Measurements from ENCODE around the gene APLP1. TPM values are rescaled to one million over a fixed set of nuclear protein-coding genes. Genes with fewer than 3 reads are reported as not detected.

The APLP1 gene
- total RNA-seq, 1 experiment from 2014 or later: 12.6 TPM

DNA sequence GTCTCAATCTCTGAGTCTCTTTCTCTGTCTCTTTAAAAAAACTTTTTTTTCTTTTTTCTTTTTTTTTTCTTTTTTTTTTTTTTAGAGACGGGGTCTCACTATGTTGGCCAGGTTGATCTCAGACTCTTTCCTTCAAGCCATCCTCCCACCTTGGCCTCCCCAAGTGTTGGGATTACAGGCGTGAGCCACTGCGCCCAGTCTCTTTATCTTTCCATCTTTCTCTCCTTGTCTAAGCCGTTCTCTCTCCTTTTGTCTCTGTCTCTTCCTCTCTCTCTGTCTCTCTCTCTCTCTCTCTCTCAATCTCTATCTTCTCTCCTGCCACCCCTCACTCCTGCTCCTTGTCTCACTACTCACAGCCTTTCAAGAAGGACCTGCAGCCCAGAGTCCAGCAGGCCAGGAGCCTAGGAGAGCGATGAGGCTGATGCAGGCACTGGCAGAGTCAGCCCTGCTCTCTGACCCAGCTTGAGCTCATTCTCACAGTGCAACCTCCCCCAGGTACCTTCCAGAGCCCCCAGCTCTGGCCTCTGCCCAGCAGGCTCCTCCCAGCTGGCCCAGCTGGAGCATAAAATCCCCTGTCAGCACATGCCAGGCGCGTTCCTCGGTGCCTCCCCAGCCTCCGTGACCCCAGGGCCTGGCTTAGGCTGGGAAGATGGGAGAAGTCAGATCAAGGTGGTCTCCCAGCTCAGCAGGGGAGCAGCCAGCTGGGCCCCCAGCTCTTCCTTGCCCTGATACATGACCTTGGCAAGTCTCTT is 16.2 kb upstream of the APLP1 start, which contains the start of gene NPHS1:
Gene NPHS1 (minus strand): TSS at position 476 of the 752 bp plus-strand sequence. CDS start 667 bp downstream, outside the sequence.
- no peak for DNase-seq (ENCODE audit: low spot score)

DNA sequence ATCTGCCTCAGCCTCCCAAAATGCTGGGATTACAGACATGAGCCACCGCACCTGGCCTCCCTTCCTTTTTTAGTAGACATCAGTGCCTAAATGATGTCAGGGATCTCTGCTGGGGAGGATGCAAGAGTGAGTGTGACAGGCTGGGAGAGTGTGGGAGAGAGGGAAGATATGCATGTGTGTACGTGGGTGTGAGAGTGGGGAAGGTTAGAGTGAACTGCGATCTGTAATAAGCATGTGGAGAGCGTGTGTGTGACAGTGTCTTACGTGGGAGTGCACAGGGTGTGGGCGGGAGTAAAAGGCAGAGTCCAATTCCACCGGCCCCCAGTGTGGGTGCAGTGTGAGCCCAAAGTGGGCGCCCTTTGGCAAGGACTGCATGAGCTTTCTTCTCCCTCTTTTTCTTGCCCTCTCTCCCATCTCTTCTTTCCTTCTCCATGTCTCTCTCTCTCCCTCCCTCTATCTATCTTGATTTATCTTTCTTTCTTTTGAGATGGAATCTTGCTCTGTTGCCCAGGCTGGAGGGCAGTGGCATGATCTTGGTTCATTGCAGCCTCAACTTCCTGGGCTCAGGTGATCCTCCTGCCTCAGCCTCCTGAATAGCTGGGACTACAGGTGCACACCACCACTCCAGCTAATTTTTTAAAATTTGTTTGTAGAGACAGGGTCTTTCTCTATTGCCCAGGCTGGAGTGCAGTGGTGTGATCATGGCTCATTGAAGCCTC is 15.2 kb upstream of the APLP1 start:
- no peak for DNase-seq (ENCODE audit: low spot score)

DNA sequence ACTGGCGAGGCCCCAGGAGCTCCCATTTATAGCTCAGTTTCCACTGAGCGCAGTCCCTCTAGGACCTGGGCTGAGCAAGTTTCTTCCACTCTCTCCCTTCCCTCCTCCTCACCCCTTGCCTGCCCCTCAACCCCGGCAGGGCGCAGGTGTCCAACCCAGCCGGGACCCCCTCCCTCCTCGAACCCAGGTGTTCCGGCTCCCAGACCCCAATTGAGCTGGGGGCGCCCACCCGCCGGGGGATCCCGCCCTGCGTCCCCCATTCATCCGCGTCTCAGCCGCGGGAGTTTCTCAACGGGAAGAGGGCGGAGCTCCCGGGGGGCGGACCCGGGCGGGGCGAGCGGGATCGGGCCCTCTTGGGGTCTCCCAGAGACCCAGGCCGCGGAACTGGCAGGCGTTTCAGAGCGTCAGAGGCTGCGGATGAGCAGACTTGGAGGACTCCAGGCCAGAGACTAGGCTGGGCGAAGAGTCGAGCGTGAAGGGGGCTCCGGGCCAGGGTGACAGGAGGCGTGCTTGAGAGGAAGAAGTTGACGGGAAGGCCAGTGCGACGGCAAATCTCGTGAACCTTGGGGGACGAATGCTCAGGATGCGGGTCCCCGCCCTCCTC is 11.7 kb upstream of the APLP1 start, which contains the start of gene KIRREL2:
Gene KIRREL2 (plus strand): TSS at position 366 of the 604 bp plus-strand sequence. CDS start 209 bp downstream, at position 575.
- no peak for DNase-seq (ENCODE audit: low spot score)

DNA sequence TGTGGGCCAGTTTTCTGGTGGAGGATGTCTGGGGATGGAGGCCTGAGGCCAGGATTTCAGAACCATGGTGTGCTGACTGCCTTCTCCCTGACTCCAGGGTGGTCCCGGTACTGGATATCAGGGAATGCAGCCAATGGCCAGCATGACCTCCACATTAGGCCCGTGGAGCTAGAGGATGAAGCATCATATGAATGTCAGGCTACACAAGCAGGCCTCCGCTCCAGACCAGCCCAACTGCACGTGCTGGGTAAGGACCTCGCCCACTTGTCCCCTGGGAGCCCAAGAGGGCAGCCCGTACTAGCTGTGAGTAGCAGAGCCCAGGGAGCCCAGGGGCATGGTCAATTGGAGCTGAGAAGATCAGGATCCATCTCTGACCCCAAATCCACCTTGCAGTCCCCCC is 10.1 kb upstream of the APLP1 start:
- DNase-seq (ENCODE audit: low spot score): no peak

DNA sequence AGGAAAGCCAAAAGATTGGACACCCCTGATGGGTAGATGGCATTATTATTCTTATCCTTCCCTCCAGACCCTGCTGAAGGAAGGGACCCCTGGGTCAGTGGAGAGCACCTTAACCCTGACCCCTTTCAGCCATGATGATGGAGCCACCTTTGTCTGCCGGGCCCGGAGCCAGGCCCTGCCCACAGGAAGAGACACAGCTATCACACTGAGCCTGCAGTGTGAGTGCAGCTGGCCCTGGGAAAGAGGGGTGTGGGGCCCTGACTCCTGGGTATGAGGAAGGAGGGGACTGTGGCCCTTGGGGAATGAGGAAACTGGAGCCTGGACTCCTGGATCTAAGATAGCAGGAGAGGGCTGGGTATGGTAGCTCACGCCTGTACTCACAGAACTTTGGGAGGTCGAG is 9.0 kb upstream of the APLP1 start:
- DNase-seq (ENCODE audit: low spot score): no peak

DNA sequence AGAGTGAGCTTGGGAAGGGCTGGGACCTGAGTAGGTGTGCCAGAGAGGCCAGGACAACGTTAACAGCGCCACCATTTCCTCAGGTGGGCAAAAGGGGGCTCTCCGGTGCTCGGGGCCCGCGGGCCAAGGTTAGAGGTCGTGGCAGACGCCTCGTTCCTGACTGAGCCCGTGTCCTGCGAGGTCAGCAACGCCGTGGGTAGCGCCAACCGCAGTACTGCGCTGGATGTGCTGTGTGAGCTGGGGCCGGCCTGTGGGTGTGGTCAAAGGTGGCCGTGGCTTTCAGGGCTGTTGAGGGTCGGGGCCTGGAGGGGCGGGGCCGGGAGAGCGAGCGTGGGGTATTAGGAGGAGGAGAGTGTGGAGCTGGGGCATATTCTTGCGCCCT is 7.9 kb upstream of the APLP1 start:
- no peak for DNase-seq (ENCODE audit: low spot score)

DNA sequence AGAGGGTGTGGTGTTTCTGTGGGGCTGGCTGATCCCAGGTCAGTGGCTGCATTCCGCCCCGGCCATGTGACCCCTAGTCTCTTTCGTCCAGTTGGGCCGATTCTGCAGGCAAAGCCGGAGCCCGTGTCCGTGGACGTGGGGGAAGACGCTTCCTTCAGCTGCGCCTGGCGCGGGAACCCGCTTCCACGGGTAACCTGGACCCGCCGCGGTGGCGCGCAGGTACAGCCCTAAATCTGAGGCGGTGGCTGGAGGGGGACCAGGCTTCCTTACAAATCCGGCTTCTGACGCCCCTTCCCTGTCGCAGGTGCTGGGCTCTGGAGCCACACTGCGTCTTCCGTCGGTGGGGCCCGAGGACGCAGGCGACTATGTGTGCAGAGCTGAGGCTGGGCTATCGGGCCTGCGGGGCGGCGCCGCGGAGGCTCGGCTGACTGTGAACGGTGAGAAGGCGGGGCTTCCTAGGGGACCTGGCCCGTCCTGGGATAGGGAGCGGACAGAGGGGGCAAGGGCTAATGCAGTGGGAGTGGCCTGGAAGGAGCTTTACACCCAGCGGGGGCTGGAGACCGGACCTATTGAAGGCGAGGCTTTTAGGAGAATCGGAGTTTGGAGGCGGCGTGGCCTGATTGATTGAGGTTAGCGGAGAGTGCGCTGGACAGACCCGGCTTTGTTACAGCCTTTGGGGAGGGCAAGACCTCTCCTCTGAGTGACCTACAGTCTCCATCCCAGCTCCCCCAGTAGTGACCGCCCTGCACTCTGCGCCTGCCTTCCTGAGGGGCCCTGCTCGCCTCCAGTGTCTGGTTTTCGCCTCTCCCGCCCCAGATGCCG is 7.3 kb upstream of the APLP1 start:
- DNase-seq (ENCODE audit: low spot score): no peak

DNA sequence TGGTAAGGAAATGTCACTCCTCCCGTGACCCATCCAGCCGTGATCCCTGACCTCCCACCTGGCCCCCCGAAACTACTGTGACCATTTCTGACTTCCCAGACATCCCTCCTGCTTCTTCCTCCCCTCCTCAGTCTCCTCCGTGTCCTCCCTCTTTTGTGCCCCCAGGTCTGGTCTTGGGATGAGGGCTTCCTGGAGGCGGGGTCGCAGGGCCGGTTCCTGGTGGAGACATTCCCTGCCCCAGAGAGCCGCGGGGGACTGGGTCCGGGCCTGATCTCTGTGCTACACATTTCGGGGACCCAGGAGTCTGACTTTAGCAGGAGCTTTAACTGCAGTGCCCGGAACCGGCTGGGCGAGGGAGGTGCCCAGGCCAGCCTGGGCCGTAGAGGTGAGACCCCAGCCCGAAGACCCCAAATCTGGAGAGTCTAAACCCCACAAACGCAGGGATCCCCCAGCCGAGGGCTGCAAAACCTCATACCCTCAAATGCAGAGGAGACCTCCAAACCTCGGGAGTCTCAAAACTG is 6.7 kb upstream of the APLP1 start:
- DNase-seq (ENCODE audit: low spot score): no peak

DNA sequence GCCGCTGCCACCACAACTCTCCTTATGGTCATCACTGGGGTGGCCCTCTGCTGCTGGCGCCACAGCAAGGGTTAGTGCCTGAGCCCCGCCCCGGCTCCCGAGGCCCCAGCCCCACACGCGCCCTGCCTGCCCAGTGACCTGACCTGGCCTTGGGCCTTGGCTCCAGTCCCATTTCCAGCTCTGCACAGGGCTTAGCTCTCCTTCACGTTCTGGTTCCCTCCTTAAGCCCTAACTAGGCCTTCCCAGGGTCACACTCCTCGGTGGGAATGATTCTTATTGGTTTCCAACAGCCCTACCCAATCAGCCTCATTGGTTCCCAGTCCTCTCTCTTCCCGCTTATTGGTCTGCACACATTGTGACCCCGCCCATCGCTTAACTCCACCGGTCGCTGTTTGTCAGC is 5.8 kb upstream of the APLP1 start:
- no peak for DNase-seq (ENCODE audit: low spot score)

DNA sequence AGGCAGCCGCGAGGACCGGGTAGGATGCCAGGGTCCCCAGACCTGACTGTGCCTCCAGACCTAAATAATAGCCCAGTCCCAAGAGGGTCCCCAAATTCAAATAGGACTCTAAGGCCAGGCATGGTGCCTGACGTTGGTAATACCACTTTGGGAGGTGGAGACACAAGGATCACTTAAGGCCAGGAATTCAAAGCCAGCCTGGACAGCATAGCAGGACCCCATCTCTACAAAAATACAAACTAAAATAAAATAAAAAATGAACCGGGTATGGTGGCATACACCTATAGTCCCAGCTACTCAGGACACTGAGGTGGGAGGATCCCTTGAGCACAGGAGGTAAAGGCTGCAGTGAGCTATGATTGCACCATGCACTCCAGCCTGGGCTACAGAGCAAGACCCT is 5.4 kb upstream of the APLP1 start:
- no peak for DNase-seq (ENCODE audit: low spot score)

DNA sequence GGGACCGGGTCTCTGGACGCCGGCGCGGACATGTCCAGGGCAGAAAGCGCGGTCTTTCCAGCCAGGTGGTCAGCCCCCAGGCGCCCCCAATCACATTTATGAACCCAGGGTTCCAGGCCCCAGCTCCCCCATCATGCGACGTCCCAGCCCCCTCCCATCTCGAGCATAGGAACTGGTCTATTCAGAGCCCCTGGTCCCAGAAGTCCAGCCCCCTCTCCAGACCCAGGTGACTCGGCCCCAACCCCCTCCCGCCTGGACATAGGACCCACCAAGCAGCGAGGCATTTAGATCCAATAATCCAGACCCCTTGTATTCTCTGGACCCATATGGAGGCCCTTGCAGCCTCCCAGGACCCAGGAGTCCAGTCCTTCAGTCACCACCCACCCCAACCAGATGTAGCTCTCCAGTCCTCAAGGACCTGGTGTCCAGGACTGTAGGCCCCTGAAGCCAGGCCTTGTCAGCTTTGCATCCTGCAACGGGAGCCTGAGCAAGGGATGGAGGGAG is 501 bp downstream of the APLP1 start:
- DNase-seq (ENCODE audit: low spot score): peak; percentile 12

DNA sequence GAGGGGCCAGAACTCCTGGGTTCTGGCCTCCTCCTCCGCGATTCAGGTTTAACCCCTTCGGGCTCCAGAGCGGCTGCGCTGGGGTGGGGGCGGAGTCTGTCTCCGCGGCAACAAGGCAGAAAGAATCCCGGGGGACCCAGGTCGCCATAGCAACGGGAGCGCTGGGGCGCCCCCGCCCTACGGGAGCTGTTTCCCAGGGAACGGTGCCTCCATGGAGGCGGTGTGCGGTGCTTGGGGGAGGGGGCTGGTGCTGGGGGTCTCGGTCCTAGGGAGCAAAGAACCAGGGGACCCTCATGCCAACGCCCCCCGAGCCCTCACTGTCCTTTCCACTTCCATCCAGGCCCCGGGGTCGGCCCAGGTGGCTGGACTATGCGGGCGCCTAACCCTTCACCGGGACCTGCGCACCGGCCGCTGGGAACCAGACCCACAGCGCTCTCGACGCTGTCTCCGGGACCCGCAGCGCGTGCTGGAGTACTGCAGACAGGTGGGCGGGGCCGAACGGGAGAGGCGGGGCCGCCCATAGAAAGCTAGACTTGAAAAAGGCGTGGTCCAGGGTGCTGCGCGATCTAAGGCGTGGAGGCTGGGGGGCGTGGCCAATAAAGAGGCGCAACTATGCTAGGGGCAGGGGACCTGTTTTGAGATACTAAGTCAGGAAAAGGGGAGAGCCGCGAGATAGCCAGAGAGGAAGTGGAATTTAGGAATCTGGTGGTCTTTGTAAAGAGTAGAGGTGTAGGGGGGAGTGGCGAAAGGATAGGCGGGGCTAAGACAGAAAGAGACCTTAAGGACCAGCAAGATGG is 1.2 kb downstream of the APLP1 start:
- DNase-seq (ENCODE audit: low spot score): peak; percentile 74

DNA sequence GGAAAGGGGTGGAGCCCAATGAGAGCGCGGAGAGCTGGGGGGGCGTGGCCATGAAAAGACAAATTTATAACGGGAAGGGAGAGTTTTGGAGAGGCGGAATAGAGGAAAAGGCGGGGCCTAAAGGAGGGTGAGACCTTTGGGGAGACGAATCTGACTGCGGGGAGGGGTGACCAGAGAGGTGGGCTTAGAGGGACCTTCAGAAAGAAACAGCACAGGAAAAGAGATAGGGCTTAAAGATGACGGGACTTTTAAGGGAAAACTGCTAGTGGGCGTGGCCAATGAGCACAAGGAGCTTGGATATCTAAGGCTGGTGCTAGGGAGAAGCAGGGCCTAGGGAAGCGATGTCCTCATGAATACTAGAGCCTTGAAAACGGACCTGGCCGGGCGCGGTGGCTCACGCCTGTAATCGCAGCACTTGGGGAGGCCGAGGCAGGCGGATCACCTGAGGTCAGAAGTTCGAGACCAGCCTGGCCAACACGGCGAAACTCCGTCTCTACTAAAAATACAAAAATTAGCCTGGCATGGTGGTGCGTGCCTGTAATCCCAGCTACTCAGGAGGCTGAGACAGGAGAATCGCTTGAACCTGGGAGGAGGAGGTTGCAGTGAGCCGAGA is 1.9 kb downstream of the APLP1 start:
- peak; percentile 34 for DNase-seq (ENCODE audit: low spot score)

DNA sequence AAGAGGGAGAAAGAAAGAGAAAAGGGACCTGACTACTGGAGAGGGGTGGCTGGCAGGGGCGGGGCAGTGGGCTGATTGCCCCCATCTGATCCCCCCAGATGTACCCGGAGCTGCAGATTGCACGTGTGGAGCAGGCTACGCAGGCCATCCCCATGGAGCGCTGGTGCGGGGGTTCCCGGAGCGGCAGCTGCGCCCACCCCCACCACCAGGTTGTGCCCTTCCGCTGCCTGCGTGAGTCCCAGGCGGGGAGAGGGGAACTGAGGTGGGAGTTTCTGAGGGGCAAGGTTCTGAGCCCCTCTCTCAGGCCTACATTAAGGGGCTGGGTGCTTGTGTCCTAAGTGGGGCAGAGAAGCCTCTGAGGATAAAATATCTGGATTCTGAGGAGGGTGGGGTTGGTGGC is 2.4 kb downstream of the APLP1 start:
- DNase-seq (ENCODE audit: low spot score): no peak

DNA sequence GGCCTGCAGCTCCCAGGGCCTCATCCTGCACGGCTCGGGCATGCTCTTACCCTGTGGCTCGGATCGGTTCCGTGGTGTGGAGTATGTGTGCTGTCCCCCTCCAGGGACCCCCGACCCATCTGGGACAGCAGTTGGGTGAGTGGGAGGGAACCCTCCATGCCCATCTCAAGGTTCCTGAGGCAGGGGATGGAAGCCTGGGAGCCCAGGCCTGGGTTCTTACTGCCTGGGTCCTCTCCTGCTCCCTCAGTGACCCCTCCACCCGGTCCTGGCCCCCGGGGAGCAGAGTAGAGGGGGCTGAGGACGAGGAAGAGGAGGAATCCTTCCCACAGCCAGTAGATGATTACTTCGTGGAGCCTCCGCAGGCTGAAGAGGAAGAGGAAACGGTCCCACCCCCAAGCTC is 3.2 kb downstream of the APLP1 start:
- no peak for DNase-seq (ENCODE audit: low spot score)

DNA sequence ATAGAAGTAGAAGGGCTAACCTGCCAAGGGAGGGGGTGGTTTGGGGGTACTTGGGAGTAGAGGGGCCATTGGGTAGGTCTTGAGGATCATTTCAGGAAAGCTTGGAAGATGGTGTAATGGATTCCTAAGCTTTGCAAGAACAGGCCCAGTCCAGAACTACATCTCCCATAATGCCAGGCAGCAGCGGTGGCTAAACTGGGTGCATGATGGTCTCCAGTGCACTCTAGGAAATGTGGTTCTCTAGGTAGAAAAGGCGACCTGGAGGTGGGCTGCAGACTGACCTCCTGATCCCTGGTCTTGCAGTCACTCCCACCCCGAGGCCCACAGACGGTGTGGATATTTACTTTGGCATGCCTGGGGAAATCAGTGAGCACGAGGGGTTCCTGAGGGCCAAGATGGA is 3.8 kb downstream of the APLP1 start:
- peak; percentile 19 for DNase-seq (ENCODE audit: low spot score)

DNA sequence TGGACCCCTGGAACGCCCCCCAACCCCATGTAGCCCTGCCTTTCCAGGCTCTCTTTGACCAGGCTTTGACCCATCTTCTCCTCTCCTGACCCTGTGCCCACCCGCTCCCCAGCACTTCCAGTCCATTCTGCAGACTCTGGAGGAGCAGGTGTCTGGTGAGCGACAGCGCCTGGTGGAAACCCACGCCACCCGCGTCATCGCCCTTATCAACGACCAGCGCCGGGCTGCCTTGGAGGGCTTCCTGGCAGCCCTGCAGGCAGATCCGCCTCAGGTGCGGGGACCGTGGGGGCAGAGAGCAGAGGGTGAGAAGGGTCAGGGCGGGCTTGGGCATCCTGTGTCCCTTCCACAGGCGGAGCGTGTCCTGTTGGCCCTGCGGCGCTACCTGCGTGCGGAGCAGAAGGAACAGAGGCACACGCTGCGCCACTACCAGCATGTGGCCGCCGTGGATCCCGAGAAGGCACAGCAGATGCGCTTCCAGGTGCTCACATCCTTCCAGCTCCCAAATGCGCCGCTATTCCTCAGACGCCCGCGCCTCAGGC is 6.1 kb downstream of the APLP1 start:
- no peak for DNase-seq (ENCODE audit: low spot score)

DNA sequence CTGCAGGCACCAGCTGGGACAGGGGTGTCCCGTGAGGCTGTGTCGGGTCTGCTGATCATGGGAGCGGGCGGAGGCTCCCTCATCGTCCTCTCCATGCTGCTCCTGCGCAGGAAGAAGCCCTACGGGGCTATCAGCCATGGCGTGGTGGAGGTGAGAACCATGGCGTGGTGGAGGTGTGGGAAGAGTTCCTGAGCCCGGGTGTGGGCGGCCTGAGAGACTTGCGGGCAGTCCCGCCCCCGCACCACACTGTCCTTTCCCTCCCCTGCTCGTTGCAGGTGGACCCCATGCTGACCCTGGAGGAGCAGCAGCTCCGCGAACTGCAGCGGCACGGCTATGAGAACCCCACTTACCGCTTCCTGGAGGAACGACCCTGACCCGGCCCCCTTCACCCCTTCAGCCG is 10.7 kb downstream of the APLP1 start:
- DNase-seq (ENCODE audit: low spot score): no peak

DNA sequence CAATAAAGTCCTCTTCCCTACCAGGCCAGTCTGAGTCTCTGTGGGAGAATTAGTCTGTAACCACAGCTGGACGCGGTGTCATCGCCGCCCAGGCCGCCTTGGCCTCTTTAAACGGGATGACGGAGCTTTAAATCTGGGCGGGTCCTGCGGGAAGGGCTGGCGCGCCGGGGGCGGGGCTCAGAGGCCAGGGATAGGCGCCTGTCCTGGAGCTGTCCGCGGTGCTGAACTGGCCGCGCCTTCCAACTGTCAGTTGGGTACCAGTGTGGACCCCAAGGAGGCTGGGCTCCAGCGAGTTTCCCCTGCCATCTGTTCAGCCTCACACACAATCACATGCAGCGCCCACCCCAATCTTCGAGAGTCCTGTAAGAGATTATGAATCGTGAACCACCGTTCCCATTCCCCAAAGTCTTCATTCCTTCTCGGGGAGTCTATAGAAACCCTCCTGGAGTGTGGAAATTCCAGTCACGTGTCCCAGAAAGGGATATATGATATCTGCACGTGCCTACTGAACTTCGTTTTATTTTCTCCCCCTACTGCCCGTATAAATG is 11.5 kb downstream of the APLP1 start:
- peak; percentile 94 for DNase-seq (ENCODE audit: low spot score)
